Neural cell (in vitro differentiated cells): ENCODE data around the gene MAP4K3. TPM values are rescaled to one million over a fixed set of nuclear protein-coding genes. Genes with fewer than 3 reads are reported as not detected.

Experiments
- H2AFZ ChIP-seq: fragments of 200-600, 300-800 bp; sonication (generic), shearing (Covaris generic); 2 replicates; pipeline ENCODE4 v1.6.0; 2014; ENCODE audit warnings: low read depth, mild to moderate bottlenecking, antibody characterized with exemption, low read length, moderate library complexity
- H3F3A ChIP-seq: fragments of 200-600 bp; shearing (Covaris generic); 2 replicates; pipeline ENCODE4 v1.6.1; 2016; ENCODE audit warnings: mild to moderate bottlenecking, moderate library complexity, mixed read lengths, antibody characterized with exemption, low read length; ENCODE audit not compliant: insufficient read depth, poor library complexity, severe bottlenecking
- H3K27ac ChIP-seq: fragments of 200-600, 300-800 bp; sonication (generic), shearing (Covaris generic); 2 replicates; pipeline ENCODE4 v1.5.1; 2014; ENCODE audit warnings: mild to moderate bottlenecking, low read length, moderate library complexity
- H3K27me3 ChIP-seq: fragments of 300-800, 200-600 bp; sonication (generic), shearing (Covaris generic); 2 replicates; pipeline ENCODE4 v1.6.0; 2014; ENCODE audit warnings: mild to moderate bottlenecking, low read depth, low read length, moderate library complexity; ENCODE audit not compliant: insufficient read depth
- H3K36me3 ChIP-seq: fragments of 300-800, 200-600 bp; sonication (generic), shearing (Covaris generic); 2 replicates; pipeline ENCODE4 v1.5.1; 2014; ENCODE audit warnings: mild to moderate bottlenecking, antibody characterized with exemption, low read length, moderate library complexity; ENCODE audit not compliant: insufficient read depth
- H3K4me2 ChIP-seq: fragments of 300-800, 200-600 bp; sonication (generic), shearing (Covaris generic); 2 replicates; pipeline ENCODE4 v1.6.0; 2014; ENCODE audit warnings: mild to moderate bottlenecking, low read length
- H3K4me3 ChIP-seq: fragments of 300-800, 200-600 bp; sonication (generic), shearing (Covaris generic); 2 replicates; pipeline ENCODE4 v1.5.1; 2014; ENCODE audit warnings: mild to moderate bottlenecking, low read length, moderate library complexity
- H3K79me2 ChIP-seq: fragments of 200-600 bp; shearing (Covaris generic); replicated peaks from 2 replicates; pipeline ENCODE4 v1.6.0; 2014; ENCODE audit warnings: mild to moderate bottlenecking, low read length, moderate library complexity; ENCODE audit not compliant: insufficient read depth
- H3K9ac ChIP-seq: fragments of 300-800, 200-600 bp; sonication (generic), shearing (Covaris generic); 2 replicates; pipeline ENCODE4 v1.6.1; 2016; ENCODE audit warnings: mild to moderate bottlenecking, low read length, mixed read lengths
- H3K9me2 ChIP-seq: fragments of 200-600 bp; shearing (Covaris generic); 2 replicates; pipeline ENCODE4 v1.6.1; 2016; ENCODE audit warnings: mild to moderate bottlenecking, low read length, mixed read lengths; ENCODE audit not compliant: insufficient read depth
- H3K9me3 ChIP-seq: fragments of 200-600, 300-800 bp; sonication (generic), shearing (Covaris generic); 2 replicates; pipeline ENCODE4 v1.6.1; 2016; ENCODE audit warnings: mild to moderate bottlenecking, mixed run types, low read length, moderate library complexity, mixed read lengths
- H4K20me1 ChIP-seq: fragments of 200-600 bp; shearing (Covaris generic); 2 replicates; pipeline ENCODE4 v1.6.1; 2016; ENCODE audit warnings: mild to moderate bottlenecking, mixed run types; ENCODE audit not compliant: insufficient read depth
- CTCF ChIP-seq: fragments of 450-650 bp; IDR thresholded peaks from 2 replicates; pipeline ENCODE4 v1.5.1; 2014; ENCODE audit warnings: antibody characterized with exemption, mild to moderate bottlenecking, moderate library complexity; ENCODE audit not compliant: poor library complexity, severe bottlenecking
- EP300 ChIP-seq: fragments of 450-650 bp; conservative IDR thresholded peaks from 2 replicates; pipeline ENCODE4 v1.6.1; 2014; ENCODE audit warnings: antibody characterized with exemption, mild to moderate bottlenecking, moderate library complexity; ENCODE audit not compliant: poor library complexity, severe bottlenecking
- EZH2 ChIP-seq: fragments of 200-600, 300-800 bp; shearing (Covaris generic), sonication (generic); IDR thresholded peaks from 2 replicates; pipeline ENCODE4 v1.6.1; 2014; ENCODE audit warnings: antibody characterized with exemption, low read length, borderline replicate concordance, mild to moderate bottlenecking; ENCODE audit not compliant: insufficient read depth, poor library complexity, severe bottlenecking
- MXI1 ChIP-seq: fragments of 450-650 bp; conservative IDR thresholded peaks from 2 replicates; pipeline ENCODE4 v1.6.1; 2014; ENCODE audit warnings: antibody characterized with exemption, mild to moderate bottlenecking; ENCODE audit not compliant: poor library complexity, severe bottlenecking
- POLR2AphosphoS5 ChIP-seq: IDR thresholded peaks from 2 replicates; pipeline ENCODE4 v1.6.1; 2012
- RAD21 ChIP-seq: fragments of 450-650 bp; conservative IDR thresholded peaks from 2 replicates; pipeline ENCODE4 v1.6.1; 2014; ENCODE audit warnings: antibody characterized with exemption, mild to moderate bottlenecking, moderate library complexity
- REST ChIP-seq: IDR thresholded peaks from 2 replicates; pipeline ENCODE4 v1.6.1; 2012; ENCODE audit warnings: borderline replicate concordance
- SMC3 ChIP-seq: fragments of 450-650 bp; conservative IDR thresholded peaks from 2 replicates; pipeline ENCODE4 v1.6.1; 2014; ENCODE audit warnings: antibody characterized with exemption, mild to moderate bottlenecking, moderate library complexity; ENCODE audit not compliant: poor library complexity
- TAF1 ChIP-seq: IDR thresholded peaks from 2 replicates; pipeline ENCODE4 v1.6.1; 2012; ENCODE audit warnings: low read depth
- polyA plus RNA-seq: library from polyadenylated mRNA; depleted of rRNA; stranded (reverse); fragments of >200 nt; gene quantifications from 2 replicates; pipeline ENCODE4 v1.2.3, GENCODE V29; 2014

The MAP4K3 gene
- polyA plus RNA-seq, 1 donor from 2014 or later, result 105 TPM

GRCh38 chr2:39308778-39309177, 128.3 kb downstream of the MAP4K3 start:
- H3K9me3 ChIP-seq, result no peaks in the 10 kb centered on the region
- H3F3A ChIP-seq, result no peaks in the 10 kb centered on the region
- no peak overlapping the region for H2AFZ ChIP-seq
- no peaks in the 10 kb centered on the region for H3K27me3 ChIP-seq
- no peak overlapping the region for H3K4me3 ChIP-seq
- TF ChIP-seq EP300, result no peak
- TF ChIP-seq EZH2, result no peak
- no peak for TF ChIP-seq TAF1
- TF ChIP-seq SMC3, result no peak
- TF ChIP-seq REST, result no peak
- no peak for TF ChIP-seq CTCF
- TF ChIP-seq POLR2AphosphoS5, result no peak
- no peak for TF ChIP-seq MXI1
- TF ChIP-seq RAD21, result no peak
- no peaks in the 10 kb centered on the region for H3K9me2 ChIP-seq
- no peaks in the 10 kb centered on the region for H4K20me1 ChIP-seq
- H3K79me2 ChIP-seq, result no peaks in the 10 kb centered on the region
- no peak overlapping the region for H3K27ac ChIP-seq
- peaks cover 15% of the 10 kb centered on the region for H3K36me3 ChIP-seq
- no peak overlapping the region for H3K9ac ChIP-seq
- H3K4me2 ChIP-seq, result no peak overlapping the region

GRCh38 chr2:39306626-39307025, 130.5 kb downstream of the MAP4K3 start:
- Histone ChIP-seq H3K4me2 (no peak overlapping the region), H3K79me2 (no peaks in the 10 kb centered on the region), H3K9ac (no peak overlapping the region), H3K27ac (no peak overlapping the region), H3F3A (no peaks in the 10 kb centered on the region), H2AFZ (no peak overlapping the region), H3K4me3 (no peak overlapping the region), H3K9me3 (no peaks in the 10 kb centered on the region), H3K9me2 (no peaks in the 10 kb centered on the region), H3K27me3 (no peaks in the 10 kb centered on the region), H3K36me3 (peaks cover 11% of the 10 kb centered on the region), H4K20me1 (no peaks in the 10 kb centered on the region)
- TF ChIP-seq RAD21, result no peak
- TF ChIP-seq MXI1, result no peak
- TF ChIP-seq TAF1, result no peak
- no peak for TF ChIP-seq EP300
- TF ChIP-seq EZH2, result no peak
- TF ChIP-seq CTCF, result no peak
- no peak for TF ChIP-seq REST
